ENCODE data around the gene TMEM272. TPM values are rescaled to one million over a fixed set of nuclear protein-coding genes. Genes with fewer than 3 reads are reported as not detected.

Gene TMEM272
- total RNA-seq, 1 experiment from 2014 or later: not detected

DNA sequence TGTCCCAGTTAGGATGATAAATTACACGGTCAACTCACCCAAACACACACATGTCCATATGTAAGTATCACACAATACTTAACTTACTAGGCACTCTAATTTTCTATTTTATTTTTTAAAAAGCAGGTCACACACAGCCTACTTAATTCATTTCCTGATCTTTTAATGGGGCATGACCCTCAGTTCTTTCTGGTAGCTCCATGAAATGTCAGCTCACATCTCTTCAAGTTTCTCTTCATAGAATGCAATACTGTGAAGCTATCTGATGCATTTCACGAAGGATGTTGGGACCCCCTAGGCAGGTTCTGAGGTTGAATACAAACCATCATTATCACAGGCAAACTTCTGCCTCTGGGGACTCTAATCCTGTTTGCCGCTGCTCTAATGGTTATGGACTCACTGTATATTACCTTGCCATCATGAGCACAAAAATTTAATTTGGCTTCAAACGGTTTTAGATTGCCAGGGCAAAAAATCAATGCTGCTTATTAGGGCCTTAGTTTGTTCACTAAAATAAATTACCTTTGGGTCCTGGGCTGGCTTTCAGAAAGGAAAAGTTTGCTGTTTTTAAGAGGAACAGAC lies 24.9 kb downstream of the TMEM272 start:
- Mint-ChIP-seq H3K27ac (ENCODE audit: unreplicated experiment) (no peak overlapping the region), H3K27me3 (ENCODE audit: unreplicated experiment) (peaks cover 57% of the 10 kb centered on the region), H3K4me3 (ENCODE audit: low read depth, unreplicated experiment) (no peak overlapping the region), H3K36me3 (ENCODE audit: insufficient read depth, unreplicated experiment) (no peaks in the 10 kb centered on the region), H3K4me1 (ENCODE audit: low read depth, unreplicated experiment) (no peaks in the 10 kb centered on the region), H3K9me3 (ENCODE audit: low read depth, unreplicated experiment) (no peaks in the 10 kb centered on the region)
- BruUV-seq (replicated peaks): no TSS peak
- intact Hi-C loops (cut with micrococcal nuclease; ENCODE audit: unreplicated experiment): no loop called here
- DNase-seq: no peak
- no peak for TF ChIP-seq CTCF (IDR thresholded peaks at IDR 0.05; ENCODE audit: unreplicated experiment)
- CTCF ChIA-PET: no interaction called here

DNA sequence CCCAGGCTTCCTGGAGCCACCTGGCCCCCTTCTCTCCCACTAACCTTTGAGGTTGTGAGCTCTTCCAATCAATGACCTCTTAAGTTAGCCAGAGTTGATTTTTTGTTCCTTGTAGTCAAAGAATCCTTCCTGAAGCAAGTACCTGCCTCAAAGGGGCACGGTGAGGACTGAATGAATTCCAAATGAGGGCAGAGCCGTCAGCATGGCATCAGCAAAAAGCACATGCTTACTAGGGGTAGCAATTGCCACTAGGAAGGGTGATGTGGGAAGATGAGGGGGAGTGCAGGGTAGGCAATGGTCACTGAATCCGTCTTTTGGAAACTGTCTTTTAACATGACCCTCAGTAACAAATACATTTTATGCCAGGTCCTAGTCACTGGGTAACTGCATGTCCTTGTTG lies 25.4 kb downstream of the TMEM272 start:
- no peaks in the 10 kb centered on the region for H3K9me3 Mint-ChIP-seq (ENCODE audit: low read depth, unreplicated experiment)
- TF ChIP-seq CTCF (IDR thresholded peaks at IDR 0.05; ENCODE audit: unreplicated experiment): no peak
- H3K36me3 Mint-ChIP-seq (ENCODE audit: insufficient read depth, unreplicated experiment): no peaks in the 10 kb centered on the region
- no peak overlapping the region for H3K4me3 Mint-ChIP-seq (ENCODE audit: low read depth, unreplicated experiment)
- CTCF ChIA-PET: no interaction called here
- H3K27ac Mint-ChIP-seq (ENCODE audit: unreplicated experiment): no peak overlapping the region
- no peak for DNase-seq
- intact Hi-C loops (cut with micrococcal nuclease; ENCODE audit: unreplicated experiment): no loop called here
- no TSS peak for BruUV-seq (replicated peaks)
- no peaks in the 10 kb centered on the region for H3K4me1 Mint-ChIP-seq (ENCODE audit: low read depth, unreplicated experiment)
- peaks cover 57% of the 10 kb centered on the region for H3K27me3 Mint-ChIP-seq (ENCODE audit: unreplicated experiment)

DNA sequence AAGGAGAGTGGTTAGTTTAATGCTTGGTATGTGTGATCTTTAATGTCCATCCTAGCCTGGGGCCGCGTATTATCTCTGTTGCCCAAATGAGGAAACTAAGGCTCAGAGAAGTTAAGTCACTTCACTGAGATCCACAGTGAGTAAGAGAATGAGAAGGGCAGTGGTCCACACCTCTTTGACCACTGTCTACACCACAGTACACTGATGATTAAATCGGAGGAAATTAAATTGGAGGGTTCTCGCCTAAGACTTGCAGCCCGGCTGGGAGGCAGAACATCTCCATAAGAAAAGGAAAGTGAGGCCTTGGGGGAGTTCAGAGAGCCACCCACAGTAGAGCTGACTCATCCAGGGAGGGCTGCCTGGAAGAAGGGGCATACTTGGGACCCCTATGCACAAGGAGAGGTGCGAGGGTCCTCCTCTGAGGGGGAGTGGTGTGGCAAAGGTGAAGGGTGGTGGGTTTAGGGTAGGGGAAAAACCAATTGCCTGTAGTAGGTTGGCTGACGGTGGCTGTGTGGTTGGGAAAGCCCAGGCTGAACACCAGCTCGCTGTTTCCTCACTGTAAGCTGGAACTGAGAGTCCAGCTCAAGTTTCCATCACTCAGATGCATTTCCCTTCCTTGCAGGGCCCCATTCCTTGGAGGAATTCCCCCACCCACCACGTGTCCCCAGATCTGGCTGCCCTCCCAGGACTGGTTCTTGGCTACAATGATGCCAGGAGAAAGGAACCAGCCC lies 26.0 kb downstream of the TMEM272 start:
- CTCF ChIA-PET: no interaction called here
- Mint-ChIP-seq H3K4me1 (ENCODE audit: low read depth, unreplicated experiment) (no peaks in the 10 kb centered on the region), H3K27ac (ENCODE audit: unreplicated experiment) (no peak overlapping the region), H3K4me3 (ENCODE audit: low read depth, unreplicated experiment) (no peak overlapping the region), H3K9me3 (ENCODE audit: low read depth, unreplicated experiment) (no peaks in the 10 kb centered on the region), H3K36me3 (ENCODE audit: insufficient read depth, unreplicated experiment) (no peaks in the 10 kb centered on the region), H3K27me3 (ENCODE audit: unreplicated experiment) (peaks cover 57% of the 10 kb centered on the region)
- TF ChIP-seq CTCF (IDR thresholded peaks at IDR 0.05; ENCODE audit: unreplicated experiment): no peak
- intact Hi-C loops (cut with micrococcal nuclease; ENCODE audit: unreplicated experiment): no loop called here
- DNase-seq: no peak
- no TSS peak for BruUV-seq (replicated peaks)

GRCh38 chr13:51818276-51818675 lies 26.7 kb downstream of the TMEM272 start:
- CTCF ChIA-PET: no interaction called here
- no peak for TF ChIP-seq CTCF (IDR thresholded peaks at IDR 0.05; ENCODE audit: unreplicated experiment)
- no TSS peak for BruUV-seq (replicated peaks)
- intact Hi-C loops (cut with micrococcal nuclease; ENCODE audit: unreplicated experiment): no loop called here
- H3K4me3 Mint-ChIP-seq (ENCODE audit: low read depth, unreplicated experiment): no peak overlapping the region
- no peaks in the 10 kb centered on the region for H3K9me3 Mint-ChIP-seq (ENCODE audit: low read depth, unreplicated experiment)
- no peaks in the 10 kb centered on the region for H3K36me3 Mint-ChIP-seq (ENCODE audit: insufficient read depth, unreplicated experiment)
- no peaks in the 10 kb centered on the region for H3K4me1 Mint-ChIP-seq (ENCODE audit: low read depth, unreplicated experiment)
- H3K27ac Mint-ChIP-seq (ENCODE audit: unreplicated experiment): no peak overlapping the region
- DNase-seq: no peak
- H3K27me3 Mint-ChIP-seq (ENCODE audit: unreplicated experiment): peaks cover 57% of the 10 kb centered on the region
